Islet of Langerhans (tissue), 1 donor: ENCODE measurements around the gene SLC8B1.
"Not testable (repeated sequence)": the region's sequence is repeated elsewhere in the genome, so short reads cannot be mapped to it uniquely, and the experiment has no call there.

ENCODE experiments used
- FAIRE-seq: peaks from one replicate; lab custom pipeline; 2011; peaks lifted over from hg19 to GRCh38; lab: Jason Lieb, UNC

Gene SLC8B1

GRCh38 chr12:113354192-113354591, 19.3 kb upstream of the SLC8B1 start:
- not testable (repeated sequence) for FAIRE-seq

- no peak for FAIRE-seq
Measured at GRCh38 chr12:113351089-113351488, 16.2 kb upstream of the SLC8B1 start.

DNA sequence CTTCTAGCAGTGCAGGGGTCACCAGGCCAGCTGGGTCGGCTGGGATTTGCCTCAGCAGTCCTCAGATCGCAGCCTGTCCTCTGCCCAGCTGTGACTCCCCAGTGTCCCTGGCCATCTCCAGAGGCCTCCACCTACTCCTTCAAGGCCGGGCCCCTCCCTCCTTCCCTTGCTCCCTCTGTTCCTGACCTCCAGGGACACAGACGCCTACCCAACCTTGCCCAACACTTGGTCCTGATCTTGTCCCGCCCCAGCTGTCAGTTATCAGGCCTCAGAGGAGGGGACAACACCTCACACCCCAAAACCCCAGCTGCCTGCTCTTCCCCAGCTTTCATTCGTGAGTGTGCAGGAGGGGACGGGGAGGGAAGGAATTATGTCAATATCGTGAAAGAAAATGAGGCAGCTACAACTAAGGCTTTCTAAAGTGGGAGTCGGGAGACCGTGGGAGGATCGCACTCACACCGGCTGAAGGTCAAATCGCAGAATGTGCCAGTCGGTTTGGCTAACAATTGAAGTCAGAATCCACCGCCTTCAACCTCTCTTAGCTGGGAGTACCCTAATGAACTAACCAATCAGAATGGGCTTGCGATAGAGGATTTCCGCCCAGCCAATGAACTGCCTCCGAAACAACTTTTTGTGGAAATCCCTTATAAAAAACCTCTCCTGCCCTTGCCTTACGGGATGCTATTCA, 14.1 kb upstream of the SLC8B1 start:
- FAIRE-seq = no peak

DNA sequence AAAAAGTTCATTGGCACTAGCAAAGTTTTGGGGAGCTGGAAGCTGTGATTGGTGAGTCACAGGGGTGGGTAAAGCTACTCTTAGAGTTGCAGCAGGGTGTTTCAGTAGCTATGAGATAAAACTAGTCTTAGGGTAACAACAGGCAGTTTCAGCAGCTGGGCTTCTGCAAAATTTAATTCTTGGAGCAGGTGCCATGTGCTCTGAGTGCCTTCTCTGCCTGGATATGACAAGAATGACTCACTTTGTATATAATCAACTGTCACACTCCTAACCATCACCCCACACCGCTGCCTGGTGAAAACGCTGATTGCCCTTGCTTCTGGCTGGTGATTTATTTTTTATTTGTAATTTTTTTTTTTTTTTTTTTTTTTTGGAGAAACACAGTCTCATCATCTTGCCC, 13.0 kb upstream of the SLC8B1 start:
- FAIRE-seq = no peak

DNA sequence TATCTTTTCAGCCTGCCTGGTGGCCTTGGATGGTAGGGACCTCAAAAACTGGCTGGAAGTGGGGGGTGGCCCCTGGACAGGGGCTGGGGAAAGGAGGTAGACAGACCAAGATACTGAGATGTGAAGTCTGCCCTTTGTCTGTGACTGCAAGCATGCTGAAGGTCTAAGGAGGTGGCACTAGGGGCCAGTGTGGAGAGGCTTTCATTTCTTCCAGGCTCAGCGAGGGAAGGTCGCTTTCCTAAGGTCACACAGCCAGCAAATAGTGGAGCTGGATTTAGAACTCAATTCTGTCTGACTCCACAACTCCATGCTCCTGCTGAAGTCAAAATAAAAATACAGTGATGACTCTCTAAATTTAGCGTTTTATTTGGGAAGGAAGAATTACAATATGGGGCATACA, 12.2 kb upstream of the SLC8B1 start:
- FAIRE-seq = no peak

- FAIRE-seq = no peak
Measured at GRCh38 chr12:113346353-113346752, 11.4 kb upstream of the SLC8B1 start.

DNA sequence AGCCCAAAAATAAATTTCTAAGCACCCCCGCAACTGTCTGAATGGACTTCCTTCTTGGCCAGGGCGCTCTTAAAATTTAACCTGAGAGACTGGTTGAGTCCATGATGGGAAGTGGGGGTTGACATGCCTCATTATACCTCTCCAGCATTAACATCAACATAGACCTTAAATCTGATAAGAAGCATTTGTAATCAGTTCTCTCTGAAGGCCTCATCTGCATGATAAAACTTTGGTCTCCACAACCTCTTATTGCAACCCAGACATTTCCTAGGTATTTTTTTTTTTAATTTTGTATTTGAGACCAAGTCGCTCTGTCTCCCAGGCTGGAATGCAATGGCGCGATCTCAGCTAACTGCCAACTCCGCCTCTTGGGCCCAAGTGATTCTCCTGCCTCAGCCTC, 10.4 kb upstream of the SLC8B1 start:
- FAIRE-seq = no peak

DNA sequence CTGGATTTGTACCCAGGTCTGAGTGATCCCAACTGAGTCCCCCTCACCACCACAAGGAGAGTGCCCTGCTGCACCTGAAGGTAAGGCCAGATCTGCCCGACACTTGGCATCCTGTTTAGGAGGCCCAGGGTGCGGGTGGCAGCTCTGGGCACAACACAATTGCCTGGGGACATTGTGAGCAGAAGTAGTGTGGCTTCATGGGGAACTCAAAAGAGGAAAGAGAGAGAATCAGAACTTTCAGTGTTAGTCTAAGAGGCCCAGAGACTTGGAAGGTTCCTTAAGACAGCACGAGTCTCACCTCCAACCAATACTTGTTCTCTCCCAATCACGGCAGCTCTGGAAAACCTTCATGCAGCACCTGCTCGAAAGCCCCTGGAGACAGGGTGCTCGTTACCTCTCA, 6.6 kb upstream of the SLC8B1 start:
- FAIRE-seq = no peak

DNA sequence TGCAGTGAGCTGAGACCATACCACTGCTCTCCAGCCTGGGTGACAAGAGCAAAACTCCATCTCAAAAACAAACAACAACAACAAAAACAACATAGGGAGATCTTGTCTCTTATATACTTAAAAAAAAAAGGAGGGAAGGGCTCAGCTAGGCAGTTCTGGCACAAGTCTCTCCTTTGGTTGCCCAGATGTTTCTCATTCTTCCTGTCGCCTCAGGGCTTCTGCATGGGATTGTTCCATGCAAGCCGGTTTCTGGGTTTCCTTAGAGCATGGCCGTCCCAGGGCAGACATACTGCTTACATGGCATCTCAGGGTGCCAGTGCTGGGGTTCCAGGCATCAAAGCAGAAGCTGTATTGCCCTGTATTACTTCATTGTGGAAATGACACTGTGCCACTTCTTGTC, 5.2 kb upstream of the SLC8B1 start:
- no peak for FAIRE-seq

DNA sequence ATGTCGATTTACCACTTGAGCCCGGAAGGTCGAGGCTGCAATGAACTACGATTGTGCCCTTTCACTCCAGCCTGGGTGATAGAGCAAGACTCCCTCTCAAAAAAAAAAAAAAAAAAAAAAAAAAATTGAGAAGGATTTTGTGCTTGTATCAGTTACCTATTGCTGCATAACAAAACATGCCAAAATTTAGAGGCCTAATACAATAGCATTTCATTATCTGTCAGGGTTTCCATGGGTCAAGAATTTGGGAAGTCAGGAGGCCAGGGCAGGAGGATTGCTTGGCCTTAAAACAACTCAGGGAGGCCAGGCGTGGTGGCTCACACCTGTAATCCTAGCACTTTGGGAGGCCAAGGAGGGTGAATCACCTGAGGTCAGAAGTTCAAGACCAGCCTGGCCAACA, 4.6 kb upstream of the SLC8B1 start:
- FAIRE-seq = no peak

- FAIRE-seq = no peak
Measured at GRCh38 chr12:113333877-113334785, 778 bp downstream of the SLC8B1 start.

DNA sequence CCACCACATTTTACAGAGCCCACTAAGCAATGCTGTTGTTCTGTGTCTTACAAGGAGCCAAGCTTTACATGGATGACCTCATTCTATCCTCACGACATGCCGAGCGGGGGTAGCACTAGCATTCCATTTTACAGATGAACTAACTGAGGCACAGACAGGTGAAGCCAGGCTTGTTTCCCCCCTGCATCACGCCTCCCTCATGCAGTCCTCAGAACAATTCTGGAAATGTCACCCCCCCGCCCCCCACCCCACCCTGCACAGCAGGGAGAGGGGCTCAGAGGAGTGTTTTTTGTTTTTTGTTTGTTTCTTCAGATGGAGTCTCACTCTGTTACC, 1.5 kb downstream of the SLC8B1 start:
- FAIRE-seq = no peak

GRCh38 chr12:113332688-113333417, 2.1 kb downstream of the SLC8B1 start:
- no peak for FAIRE-seq

DNA sequence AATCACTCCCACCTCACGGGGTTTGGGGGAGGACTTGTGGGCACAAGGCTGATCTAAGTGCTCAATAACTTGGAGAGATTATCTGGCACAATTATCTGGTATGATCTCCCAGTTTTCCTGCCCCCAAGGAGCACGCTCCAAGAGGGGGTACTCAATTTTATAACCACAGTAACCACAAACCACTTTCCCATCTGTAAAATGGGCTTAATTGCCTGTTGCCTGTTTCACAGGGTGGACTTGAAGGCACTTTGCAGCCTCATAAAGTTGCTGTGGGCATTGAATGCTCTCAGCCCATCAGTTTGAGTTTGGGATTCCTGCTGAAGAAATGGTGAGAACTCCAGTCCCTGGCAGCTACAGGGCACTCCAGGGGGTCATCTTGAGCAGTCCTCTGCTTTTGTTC, 4.4 kb downstream of the SLC8B1 start:
- no peak for FAIRE-seq

DNA sequence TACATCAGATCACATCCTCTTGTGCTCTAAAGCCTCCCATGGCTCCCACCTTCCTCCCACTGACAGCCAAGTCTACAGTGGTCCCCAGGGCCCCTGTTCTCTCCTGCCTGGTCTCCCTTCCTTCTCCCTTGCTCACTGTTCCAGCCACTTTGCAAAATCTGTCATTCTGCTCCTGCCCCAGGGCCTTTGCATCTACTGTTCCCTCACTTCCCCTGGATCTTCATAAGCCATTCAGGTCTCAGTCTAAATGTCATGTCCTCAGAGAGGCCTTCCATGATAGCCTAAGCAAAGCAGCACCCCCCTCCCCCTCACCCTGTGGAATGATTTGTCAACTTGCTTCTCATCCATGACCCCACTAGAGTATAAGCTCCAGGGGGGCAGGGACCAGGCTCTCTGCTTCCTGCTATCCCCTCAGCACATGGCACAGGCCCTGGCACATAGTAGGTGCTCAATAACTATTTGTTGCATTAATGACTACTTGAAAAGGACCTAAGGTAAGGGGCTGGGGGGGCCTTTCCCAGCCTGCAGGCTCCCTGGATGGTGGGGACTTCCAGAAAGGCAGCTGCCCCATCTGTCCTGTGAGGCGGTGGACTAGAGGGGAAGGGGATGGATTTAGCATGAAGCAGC, 5.0 kb downstream of the SLC8B1 start:
- FAIRE-seq = no peak

GRCh38 chr12:113329022-113329790, 5.7 kb downstream of the SLC8B1 start:
- no peak for FAIRE-seq

GRCh38 chr12:113328368-113328889, 6.5 kb downstream of the SLC8B1 start:
- no peak for FAIRE-seq

GRCh38 chr12:113326775-113327395, 8.0 kb downstream of the SLC8B1 start:
- no peak for FAIRE-seq

DNA sequence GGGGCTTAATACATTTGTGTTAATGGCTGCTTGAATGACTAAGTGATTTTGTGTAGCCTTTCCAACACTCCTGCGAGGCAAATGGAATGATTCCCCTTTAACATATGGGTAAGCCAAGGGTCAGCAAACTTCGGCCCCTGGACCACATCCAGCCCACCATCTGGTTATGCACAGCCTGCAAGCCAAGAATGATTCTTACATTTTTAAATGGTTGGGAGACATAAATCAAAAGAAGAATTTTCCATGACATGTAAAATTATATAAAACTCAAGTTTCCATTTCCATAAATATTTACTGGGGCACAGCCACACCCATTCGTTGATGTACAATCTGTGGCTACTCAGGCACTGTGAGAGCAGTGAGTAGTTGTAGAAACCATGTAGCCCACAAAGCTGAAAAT, 9.0 kb downstream of the SLC8B1 start:
- no peak for FAIRE-seq

DNA sequence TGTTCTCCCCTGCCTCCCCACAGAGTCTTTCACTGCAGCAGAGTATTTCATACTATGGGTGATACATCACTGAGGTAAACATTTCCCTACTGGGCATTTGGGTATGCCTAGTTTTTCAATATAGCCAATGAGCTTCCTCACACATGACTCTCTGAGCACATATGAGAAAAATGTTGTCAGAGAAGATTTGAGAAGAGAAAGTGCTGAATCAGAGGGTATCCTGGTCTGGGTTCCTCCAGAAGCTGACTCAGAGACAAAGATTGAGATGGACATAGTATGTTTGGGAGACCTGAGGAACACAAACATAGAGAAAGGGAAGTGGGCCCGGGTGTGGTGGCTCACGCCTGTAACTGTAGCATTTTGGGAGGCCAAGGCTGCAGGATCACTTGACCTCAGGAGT, 12.6 kb downstream of the SLC8B1 start:
- FAIRE-seq = no peak

DNA sequence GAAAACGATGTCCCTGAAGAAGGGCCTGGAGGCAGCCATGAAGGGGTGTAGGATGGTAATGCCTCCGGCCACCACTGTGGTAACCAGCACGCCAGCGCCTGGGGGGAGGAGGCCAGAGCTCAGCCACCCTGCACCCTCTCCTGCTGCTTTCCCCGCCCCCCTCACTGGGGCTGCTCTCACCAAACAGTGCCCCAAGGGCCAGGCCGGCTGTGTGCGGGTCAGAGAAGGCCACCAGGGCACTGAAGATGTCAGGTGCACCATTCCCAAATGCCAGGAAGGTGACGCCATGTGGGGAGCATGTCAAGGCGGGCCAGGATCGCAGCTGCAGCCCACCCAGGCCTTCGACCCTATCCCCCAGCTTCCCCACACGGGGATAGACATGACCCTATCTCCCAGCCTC, 14.5 kb downstream of the SLC8B1 start:
- FAIRE-seq = no peak
